Measurements from ENCODE around the gene TMEM117.

The TMEM117 gene

GRCh38 chr12:44118946-44119345, 283.1 kb downstream of the TMEM117 start:
- Histone ChIP-seq H3K27me3 (ENCODE audit: control insufficient read depth, low read length) (no peaks in the 10 kb centered on the region), H3K36me3 (ENCODE audit: control insufficient read depth, low read length) (no peaks in the 10 kb centered on the region), H3K4me2 (ENCODE audit: low read length) (no peak overlapping the region), H3K9me2 (replicated peaks; ENCODE audit: control insufficient read depth, low read length) (no peaks in the 10 kb centered on the region; the same call in 1 of the 2 replicates), H3F3A (ENCODE audit: control insufficient read depth, insufficient read depth) (no peaks in the 10 kb centered on the region), H3K79me2 (ENCODE audit: control insufficient read depth, low read length) (no peaks in the 10 kb centered on the region), H4K20me1 (ENCODE audit: control insufficient read depth, insufficient read depth, low read depth, low read length) (no peaks in the 10 kb centered on the region), H3K4me1 (ENCODE audit: control insufficient read depth, low read length) (no peaks in the 10 kb centered on the region), H3K9me3 (ENCODE audit: control insufficient read depth, insufficient read depth, low read length) (no peaks in the 10 kb centered on the region), H3K27ac (ENCODE audit: low read depth, low read length) (no peak overlapping the region), H3K4me3 (ENCODE audit: low read length) (no peak overlapping the region)
- TF ChIP-seq CTCF (IDR thresholded peaks at IDR 0.05; ENCODE audit: low read depth, low read length, poor library complexity, severe bottlenecking) (no peak), EZH2phosphoT487 (IDR thresholded peaks at IDR 0.05; ENCODE audit: borderline replicate concordance, low read length) (no peak)

DNA sequence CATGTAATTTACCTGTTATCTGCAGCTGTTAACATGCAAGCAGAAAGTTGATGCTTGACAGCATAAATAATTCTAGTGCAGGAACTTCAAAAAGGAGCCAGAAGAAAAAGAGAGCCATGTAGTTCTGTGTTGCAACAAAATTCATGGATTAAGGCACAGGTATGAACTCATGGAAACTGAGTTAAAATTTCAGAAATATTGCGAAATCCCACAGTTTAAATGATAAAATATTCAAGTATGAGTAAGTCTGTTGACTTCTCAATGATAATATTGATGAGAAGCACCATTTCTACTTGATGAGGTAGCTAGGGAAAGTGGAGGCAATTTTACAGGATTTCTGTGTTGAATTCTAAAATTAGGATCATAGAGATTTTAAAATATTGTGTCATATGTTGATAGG, 290.9 kb downstream of the TMEM117 start:
- no peak for TF ChIP-seq EZH2phosphoT487 (IDR thresholded peaks at IDR 0.05; ENCODE audit: borderline replicate concordance, low read length)
- TF ChIP-seq CTCF (IDR thresholded peaks at IDR 0.05; ENCODE audit: low read depth, low read length, poor library complexity, severe bottlenecking) = no peak
- Histone ChIP-seq H3K4me3 (ENCODE audit: low read length) (no peak overlapping the region), H3K36me3 (ENCODE audit: control insufficient read depth, low read length) (no peaks in the 10 kb centered on the region), H3K4me1 (ENCODE audit: control insufficient read depth, low read length) (no peaks in the 10 kb centered on the region), H3K79me2 (ENCODE audit: control insufficient read depth, low read length) (no peaks in the 10 kb centered on the region), H3K9me2 (replicated peaks; ENCODE audit: control insufficient read depth, low read length) (no peaks in the 10 kb centered on the region), H3K9me3 (ENCODE audit: control insufficient read depth, insufficient read depth, low read length) (no peaks in the 10 kb centered on the region), H3K27ac (ENCODE audit: low read depth, low read length) (no peak overlapping the region), H4K20me1 (ENCODE audit: control insufficient read depth, insufficient read depth, low read depth, low read length) (no peaks in the 10 kb centered on the region), H3F3A (ENCODE audit: control insufficient read depth, insufficient read depth) (no peaks in the 10 kb centered on the region), H3K27me3 (ENCODE audit: control insufficient read depth, low read length) (no peaks in the 10 kb centered on the region), H3K4me2 (ENCODE audit: low read length) (no peak overlapping the region)

GRCh38 chr12:44127966-44128710, 292.3 kb downstream of the TMEM117 start:
- H3K79me2 ChIP-seq (ENCODE audit: control insufficient read depth, low read length) = no peaks in the 10 kb centered on the region
- H3K27ac ChIP-seq (ENCODE audit: low read depth, low read length) = no peak overlapping the region
- no peak overlapping the region for H3K4me2 ChIP-seq (ENCODE audit: low read length)
- H4K20me1 ChIP-seq (ENCODE audit: control insufficient read depth, insufficient read depth, low read depth, low read length) = no peaks in the 10 kb centered on the region
- H3K9me2 ChIP-seq (replicated peaks; ENCODE audit: control insufficient read depth, low read length) = no peaks in the 10 kb centered on the region
- no peaks in the 10 kb centered on the region for H3K27me3 ChIP-seq (ENCODE audit: control insufficient read depth, low read length)
- no peaks in the 10 kb centered on the region for H3K9me3 ChIP-seq (ENCODE audit: control insufficient read depth, insufficient read depth, low read length)
- no peaks in the 10 kb centered on the region for H3K36me3 ChIP-seq (ENCODE audit: control insufficient read depth, low read length)
- H3F3A ChIP-seq (ENCODE audit: control insufficient read depth, insufficient read depth) = no peaks in the 10 kb centered on the region
- no peak overlapping the region for H3K4me3 ChIP-seq (ENCODE audit: low read length)
- no peak for TF ChIP-seq CTCF (IDR thresholded peaks at IDR 0.05; ENCODE audit: low read depth, low read length, poor library complexity, severe bottlenecking)
- TF ChIP-seq EZH2phosphoT487 (IDR thresholded peaks at IDR 0.05; ENCODE audit: borderline replicate concordance, low read length) = no peak
- H3K4me1 ChIP-seq (ENCODE audit: control insufficient read depth, low read length) = no peaks in the 10 kb centered on the region
